HEK293 (cell line): ENCODE data around the gene ZFYVE28.

Experiments
- CTCF ChIA-PET: fragments of 350-600 bp; formaldehyde crosslinking; extraction: SDS; loops from one replicate; lab custom pipeline; 2021; ENCODE audit warnings: antibody characterized with exemption; lab: Yijun Ruan, JAX
- POLR2A ChIA-PET: fragments of 300-600 bp; formaldehyde crosslinking; extraction: SDS; loops from one replicate; lab custom pipeline; 2020; ENCODE audit warnings: antibody characterized with exemption, inconsistent platforms; lab: Yijun Ruan, JAX
- H3K27ac ChIP-seq: fragments of 200-500 bp; sonication (Bioruptor generic); 2 replicates; pipeline ENCODE4 v1.5.1; 2014; ENCODE audit warnings: low read depth, low read length, control low read depth, inconsistent platforms; ENCODE audit errors: extremely low read depth
- H3K36me3 ChIP-seq, 2 experiments: fragments of 200-500 bp in 1 of 2; sonication (Bioruptor generic) in 1 of 2; 1 replicate in 1 of 2; 2 replicates in 1 of 2; pipeline ENCODE4 v1.5.1; 2014 to 2017; ENCODE audit warnings: inconsistent platforms in 2 of 2, low read length in 2 of 2; ENCODE audit not compliant: control insufficient read depth in 2 of 2, insufficient read depth in 1 of 2
- H3K4me1 ChIP-seq: fragments of 200-500 bp; sonication (Bioruptor generic); 2 replicates; pipeline ENCODE4 v1.5.1; 2014; ENCODE audit warnings: mild to moderate bottlenecking, low read length, inconsistent platforms; ENCODE audit not compliant: control insufficient read depth, insufficient read depth
- H3K4me3 ChIP-seq: 2 replicates; pipeline ENCODE4 v1.5.1; 2011; ENCODE audit warnings: low read depth, mild to moderate bottlenecking, control low read depth, low read length, moderate library complexity
- H3K9me3 ChIP-seq: fragments of 200-500 bp; sonication (Bioruptor generic); 2 replicates; pipeline ENCODE4 v1.5.1; 2014; ENCODE audit warnings: low read depth, low read length, inconsistent platforms; ENCODE audit not compliant: control insufficient read depth, insufficient read depth
- GLIS1 ChIP-seq: fragments of 450-650 bp; formaldehyde crosslinking; IDR thresholded peaks from 2 replicates; pipeline ENCODE4 v1.5.1; 2016; ENCODE audit warnings: missing biosample characterization, missing genetic modification characterization
- KLF1 ChIP-seq: fragments of 450-650 bp; formaldehyde crosslinking; IDR thresholded peaks from 2 replicates; pipeline ENCODE4 v1.5.1; 2016; ENCODE audit warnings: missing biosample characterization, missing genetic modification characterization
- REPIN1 ChIP-seq: fragments of 450-650 bp; formaldehyde crosslinking; IDR thresholded peaks from 2 replicates; pipeline ENCODE4 v1.5.1; 2017; ENCODE audit warnings: missing biosample characterization, missing genetic modification characterization, low read depth
- SCRT2 ChIP-seq: fragments of 450-650 bp; formaldehyde crosslinking; IDR thresholded peaks from 2 replicates; pipeline ENCODE4 v1.5.1; 2016; ENCODE audit warnings: missing biosample characterization, missing genetic modification characterization
- ZBTB49 ChIP-seq: fragments of 450-650 bp; formaldehyde crosslinking; IDR thresholded peaks from 2 replicates; pipeline ENCODE4 v1.5.1; 2016; ENCODE audit warnings: missing biosample characterization, missing genetic modification characterization, low read depth
- ZEB2 ChIP-seq: fragments of 450-650 bp; formaldehyde crosslinking; IDR thresholded peaks from 2 replicates; pipeline ENCODE4 v1.5.1; 2016; ENCODE audit warnings: missing biosample characterization, missing genetic modification characterization
- ZNF157 ChIP-seq: fragments of 450-650 bp; formaldehyde crosslinking; IDR thresholded peaks from 2 replicates; pipeline ENCODE4 v1.5.1; 2016; ENCODE audit warnings: missing biosample characterization, missing genetic modification characterization
- ZNF23 ChIP-seq: fragments of 450-650 bp; formaldehyde crosslinking; IDR thresholded peaks from 2 replicates; pipeline ENCODE4 v1.5.1; 2016; ENCODE audit warnings: missing biosample characterization, missing genetic modification characterization, borderline replicate concordance
- ZNF24 ChIP-seq: fragments of 450-650 bp; formaldehyde crosslinking; IDR thresholded peaks from 2 replicates; pipeline ENCODE4 v1.5.1; 2016; ENCODE audit warnings: missing biosample characterization, missing genetic modification characterization
- ZNF394 ChIP-seq: fragments of 450-650 bp; formaldehyde crosslinking; IDR thresholded peaks from 2 replicates; pipeline ENCODE4 v1.5.1; 2016; ENCODE audit warnings: missing biosample characterization, missing genetic modification characterization, mild to moderate bottlenecking, moderate library complexity, borderline replicate concordance
- ZNF585B ChIP-seq: fragments of 450-650 bp; formaldehyde crosslinking; IDR thresholded peaks from 2 replicates; pipeline ENCODE4 v1.5.1; 2016; ENCODE audit warnings: missing biosample characterization, missing genetic modification characterization
- ZNF596 ChIP-seq: fragments of 450-650 bp; IDR thresholded peaks from 2 replicates; pipeline ENCODE4 v1.5.0; 2018; ENCODE audit warnings: missing biosample characterization, mild to moderate bottlenecking, missing genetic modification characterization, moderate library complexity
- ZNF610 ChIP-seq: fragments of 450-650 bp; formaldehyde crosslinking; IDR thresholded peaks from 2 replicates; pipeline ENCODE4 v1.5.1; 2016; ENCODE audit warnings: missing biosample characterization, missing genetic modification characterization, borderline replicate concordance
- ZNF701 ChIP-seq: fragments of 450-650 bp; formaldehyde crosslinking; IDR thresholded peaks from 2 replicates; pipeline ENCODE4 v1.5.1; 2016; ENCODE audit warnings: missing biosample characterization, missing genetic modification characterization
- ZNF704 ChIP-seq: fragments of 450-650 bp; formaldehyde crosslinking; IDR thresholded peaks from 2 replicates; pipeline ENCODE4 v1.5.1; 2016; ENCODE audit warnings: missing biosample characterization, missing genetic modification characterization
- ZNF747 ChIP-seq: fragments of 450-650 bp; formaldehyde crosslinking; IDR thresholded peaks from 2 replicates; pipeline ENCODE4 v1.5.1; 2016; ENCODE audit warnings: missing biosample characterization, missing genetic modification characterization
- ZNF777 ChIP-seq: fragments of 450-650 bp; formaldehyde crosslinking; IDR thresholded peaks from 2 replicates; pipeline ENCODE4 v1.5.1; 2017; ENCODE audit warnings: missing biosample characterization, missing genetic modification characterization, borderline replicate concordance
- ZNF785 ChIP-seq: fragments of 450-650 bp; formaldehyde crosslinking; IDR thresholded peaks from 2 replicates; pipeline ENCODE4 v1.5.1; 2016; ENCODE audit warnings: missing biosample characterization, missing genetic modification characterization
- ZNF837 ChIP-seq: fragments of 450-650 bp; formaldehyde crosslinking; IDR thresholded peaks from 2 replicates; pipeline ENCODE4 v1.5.1; 2016; ENCODE audit warnings: missing biosample characterization, missing genetic modification characterization

ZFYVE28 gene

DNA sequence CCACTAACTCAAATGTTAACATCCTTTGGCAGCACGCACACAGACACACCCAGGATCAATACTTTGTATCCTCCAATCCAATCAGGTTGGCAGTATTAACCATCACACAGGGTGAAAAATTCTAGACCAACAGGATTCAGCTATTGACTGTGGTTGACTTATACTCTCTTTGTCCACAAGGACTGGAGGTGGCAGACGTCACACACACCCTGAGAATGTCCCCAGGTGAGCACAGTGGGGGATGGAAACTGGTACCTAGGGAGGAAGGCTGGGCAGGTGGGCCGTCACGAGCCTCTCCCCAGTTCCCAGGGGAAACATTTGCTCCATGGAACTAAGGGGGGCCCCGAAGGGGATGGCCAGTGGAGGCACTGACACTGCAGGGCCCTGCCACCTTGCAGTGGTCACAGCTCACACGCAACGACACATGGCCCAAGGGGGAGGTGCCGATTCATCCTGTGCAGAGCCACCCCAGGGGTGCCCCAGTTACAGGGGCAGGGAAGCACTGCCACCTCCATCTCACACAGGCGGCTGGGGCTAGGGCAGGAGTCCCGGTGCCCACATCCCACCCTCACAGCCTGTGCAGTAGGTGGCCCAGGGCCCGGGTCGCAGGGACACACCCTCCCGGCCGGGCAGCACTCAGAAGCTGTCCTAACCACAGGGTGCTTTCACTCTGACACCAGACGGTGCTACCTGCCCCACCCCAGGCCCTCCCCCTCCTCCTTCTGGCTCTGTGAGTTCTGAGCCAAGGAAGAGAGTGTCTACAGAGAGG, 17.4 kb downstream of the ZFYVE28 start:
- Histone ChIP-seq H3K27ac (no peak overlapping the region), H3K9me3 (no peaks in the 10 kb centered on the region), H3K4me1 (no peaks in the 10 kb centered on the region), H3K36me3 (no peaks in the 10 kb centered on the region), H3K4me3 (no peak overlapping the region)
- ChIA-PET CTCF (interaction anchor here (1.3 kb wide), 1 partner anchor 12 kb away, joined by 4 read pairs; no protein-coding TSS in a partner anchor), POLR2A (no interaction called here)
- TF ChIP-seq GLIS1 (tag by site-specific recombination) (peak; percentile 22; the same call in 1 of the 2 replicates), ZNF704 (tag by site-specific recombination) (no peak), KLF1 (tag by site-specific recombination) (peak; percentile 28; the same call in 1 of the 2 replicates)

GRCh38 chr4:2399631-2400190, 18.7 kb downstream of the ZFYVE28 start:
- H3K4me1 ChIP-seq, result no peaks in the 10 kb centered on the region

DNA sequence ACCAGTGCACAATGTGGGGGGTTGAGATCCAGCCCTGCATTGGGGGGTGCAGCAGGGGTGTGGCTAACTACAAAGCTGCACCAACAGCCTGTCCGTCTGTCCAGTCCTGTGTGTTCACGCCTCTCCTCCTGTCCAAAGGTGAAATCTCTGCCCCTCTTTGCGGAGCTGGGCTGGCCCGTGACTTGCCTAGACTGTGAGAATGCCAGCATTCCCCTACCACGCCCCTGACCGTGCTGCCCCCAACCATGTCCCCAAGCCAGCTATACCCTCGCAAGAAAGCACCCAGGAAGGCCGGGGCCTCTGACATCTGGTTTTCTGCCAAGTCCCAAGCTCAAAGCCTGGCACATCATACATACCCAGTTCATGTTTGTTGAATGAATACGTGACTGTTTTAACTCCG, 19.2 kb downstream of the ZFYVE28 start:
- H3K4me1 ChIP-seq, result no peaks in the 10 kb centered on the region
- H3K27ac ChIP-seq, result no peak overlapping the region
- H3K4me3 ChIP-seq, result no peak overlapping the region
- ChIA-PET CTCF (no interaction called here), POLR2A (no interaction called here)
- no peaks in the 10 kb centered on the region for H3K36me3 ChIP-seq
- H3K9me3 ChIP-seq, result no peaks in the 10 kb centered on the region
- TF ChIP-seq ZNF394 (tag by site-specific recombination) (no peak), ZNF24 (no peak), ZBTB49 (tag by site-specific recombination) (no peak), ZNF777 (tag by site-specific recombination) (no peak), ZNF585B (tag by site-specific recombination) (no peak), ZNF785 (no peak), ZNF747 (no peak), ZNF837 (tag by site-specific recombination) (no peak)

More at GRCh38 chr4:2399631-2400190, 18.7 kb downstream of the ZFYVE28 start:
- no peaks in the 10 kb centered on the region for H3K9me3 ChIP-seq
- H3K36me3 ChIP-seq, result no peaks in the 10 kb centered on the region
- H3K27ac ChIP-seq, result no peak overlapping the region
- TF ChIP-seq ZNF701 (no peak), SCRT2 (tag by site-specific recombination) (no peak), ZNF23 (tag by site-specific recombination) (no peak), ZNF610 (tag by site-specific recombination) (no peak), ZEB2 (no peak), ZNF157 (no peak), REPIN1 (tag by site-specific recombination) (no peak), ZNF596 (no peak), KLF1 (tag by site-specific recombination) (no peak)
- TF ChIP-seq, all 188 proteins: peak for 0
- ChIA-PET CTCF (interaction anchor here (0.7 kb wide), 1 partner anchor 136 kb away, joined by 3 read pairs; no protein-coding TSS in a partner anchor), POLR2A (no interaction called here)
- no peak overlapping the region for H3K4me3 ChIP-seq
